ENCODE measurements around the gene SHISAL1. TPM values are rescaled to one million over a fixed set of nuclear protein-coding genes. Genes with fewer than 3 reads are reported as not detected.

SHISAL1 gene
- total and polyA plus RNA-seq, 2 donors (not counting 1 experiment from before 2014, with no cell fraction given) = not detected

DNA sequence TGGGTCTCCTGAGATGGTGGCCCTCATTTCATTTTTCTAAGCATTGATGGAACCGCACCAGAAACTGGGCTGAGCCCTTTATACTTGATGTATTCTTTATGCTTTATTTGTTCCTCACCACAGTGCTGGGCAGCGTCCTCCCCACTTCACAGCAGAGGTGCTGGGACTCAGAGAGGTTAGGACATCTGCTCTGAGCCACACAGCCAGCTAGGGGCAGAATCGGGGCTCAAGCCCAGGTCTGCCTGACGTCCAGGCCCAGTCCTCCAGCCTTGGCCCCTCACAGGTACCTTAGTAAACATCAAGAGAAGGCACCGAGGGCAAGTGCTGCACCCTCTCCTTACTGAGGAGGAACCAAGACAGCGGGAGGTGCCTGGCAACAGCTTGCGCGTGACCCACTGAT lies 20.2 kb upstream of the SHISAL1 start:
- peaks cover 0 to 16% (median 0%) of the 10 kb centered on the region in 3 donors for H3K9me3 ChIP-seq (ENCODE audit: control extremely low read depth in 1 of 3, control insufficient read depth in 2 of 3, insufficient read depth in 1 of 3, low read length in 2 of 3)
- DNase-seq (no peak), ATAC-seq (ENCODE audit: low read depth) (no peak)
- H3K9ac ChIP-seq (ENCODE audit: low read length) = no peak overlapping the region
- H3K27ac ChIP-seq (ENCODE audit: low read length in 2 of 2) = no peak overlapping the region
- peaks cover 33% of the 10 kb centered on the region for H3K27me3 Mint-ChIP-seq
- no peak overlapping the region for H3K4me3 ChIP-seq (ENCODE audit: control extremely low read depth in 1 of 5, extremely low read depth in 1 of 5, insufficient read depth in 1 of 5, low read depth in 2 of 5, low read length in 4 of 5)
- no peaks in the 10 kb centered on the region for H4K20me1 ChIP-seq (ENCODE audit: control insufficient read depth, insufficient read depth, low read length, poor library complexity, severe bottlenecking)
- intact Hi-C loops (cut with micrococcal nuclease) = no loop called here
- no peaks in the 10 kb centered on the region for H3K36me3 ChIP-seq (replicated peaks in 1 of 2; ENCODE audit: control extremely low read depth in 1 of 2, control insufficient read depth in 1 of 2, extremely low read depth in 1 of 2, insufficient read depth in 2 of 2, low read length in 1 of 2)
- ChIA-PET CTCF (no interaction called here), POLR2A (no interaction called here)
- H3K27ac Mint-ChIP-seq = no peak overlapping the region
- H3K4me1 ChIP-seq (ENCODE audit: control insufficient read depth in 2 of 2, insufficient read depth in 2 of 2, low read length in 2 of 2) = peaks cover 15 to 17% of the 10 kb centered on the region in 2 donors
- 83% methylated on average over 7 of the region's 8 CpGs for WGBS (ENCODE audit: insufficient coverage)
- peaks cover 12% of the 10 kb centered on the region for H3K4me1 Mint-ChIP-seq
- peak overlapping the region; percentile 4 for H3K4me3 Mint-ChIP-seq
- no peak for TF ChIP-seq EZH2 (IDR thresholded peaks at IDR 0.05; ENCODE audit: borderline replicate concordance, insufficient read depth, low read depth, low read length, poor library complexity, severe bottlenecking)
- TF ChIP-seq, protein P1, sequence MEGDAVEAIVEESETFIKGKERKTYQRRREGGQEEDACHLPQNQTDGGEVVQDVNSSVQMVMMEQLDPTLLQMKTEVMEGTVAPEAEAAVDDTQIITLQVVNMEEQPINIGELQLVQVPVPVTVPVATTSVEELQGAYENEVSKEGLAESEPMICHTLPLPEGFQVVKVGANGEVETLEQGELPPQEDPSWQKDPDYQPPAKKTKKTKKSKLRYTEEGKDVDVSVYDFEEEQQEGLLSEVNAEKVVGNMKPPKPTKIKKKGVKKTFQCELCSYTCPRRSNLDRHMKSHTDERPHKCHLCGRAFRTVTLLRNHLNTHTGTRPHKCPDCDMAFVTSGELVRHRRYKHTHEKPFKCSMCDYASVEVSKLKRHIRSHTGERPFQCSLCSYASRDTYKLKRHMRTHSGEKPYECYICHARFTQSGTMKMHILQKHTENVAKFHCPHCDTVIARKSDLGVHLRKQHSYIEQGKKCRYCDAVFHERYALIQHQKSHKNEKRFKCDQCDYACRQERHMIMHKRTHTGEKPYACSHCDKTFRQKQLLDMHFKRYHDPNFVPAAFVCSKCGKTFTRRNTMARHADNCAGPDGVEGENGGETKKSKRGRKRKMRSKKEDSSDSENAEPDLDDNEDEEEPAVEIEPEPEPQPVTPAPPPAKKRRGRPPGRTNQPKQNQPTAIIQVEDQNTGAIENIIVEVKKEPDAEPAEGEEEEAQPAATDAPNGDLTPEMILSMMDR (IDR thresholded peaks at IDR 0.05) = no peak
- H2AFZ ChIP-seq (ENCODE audit: insufficient read depth, low read depth, low read length, poor library complexity, severe bottlenecking) = no peak overlapping the region
- H3K4me2 ChIP-seq (replicated peaks; ENCODE audit: low read depth, low read length, poor library complexity, severe bottlenecking) = no peak overlapping the region
- H3K79me2 ChIP-seq (ENCODE audit: control insufficient read depth, insufficient read depth, low read length) = no peaks in the 10 kb centered on the region
- no peaks in the 10 kb centered on the region for H3K9me3 Mint-ChIP-seq (ENCODE audit: insufficient read depth)
- H3K27me3 ChIP-seq (replicated peaks in 1 of 4; ENCODE audit: control extremely low read depth in 1 of 4, control insufficient read depth in 3 of 4, insufficient read depth in 4 of 4, low read length in 3 of 4) = peaks cover 0 to 66% (median 27%) of the 10 kb centered on the region in 4 experiments

DNA sequence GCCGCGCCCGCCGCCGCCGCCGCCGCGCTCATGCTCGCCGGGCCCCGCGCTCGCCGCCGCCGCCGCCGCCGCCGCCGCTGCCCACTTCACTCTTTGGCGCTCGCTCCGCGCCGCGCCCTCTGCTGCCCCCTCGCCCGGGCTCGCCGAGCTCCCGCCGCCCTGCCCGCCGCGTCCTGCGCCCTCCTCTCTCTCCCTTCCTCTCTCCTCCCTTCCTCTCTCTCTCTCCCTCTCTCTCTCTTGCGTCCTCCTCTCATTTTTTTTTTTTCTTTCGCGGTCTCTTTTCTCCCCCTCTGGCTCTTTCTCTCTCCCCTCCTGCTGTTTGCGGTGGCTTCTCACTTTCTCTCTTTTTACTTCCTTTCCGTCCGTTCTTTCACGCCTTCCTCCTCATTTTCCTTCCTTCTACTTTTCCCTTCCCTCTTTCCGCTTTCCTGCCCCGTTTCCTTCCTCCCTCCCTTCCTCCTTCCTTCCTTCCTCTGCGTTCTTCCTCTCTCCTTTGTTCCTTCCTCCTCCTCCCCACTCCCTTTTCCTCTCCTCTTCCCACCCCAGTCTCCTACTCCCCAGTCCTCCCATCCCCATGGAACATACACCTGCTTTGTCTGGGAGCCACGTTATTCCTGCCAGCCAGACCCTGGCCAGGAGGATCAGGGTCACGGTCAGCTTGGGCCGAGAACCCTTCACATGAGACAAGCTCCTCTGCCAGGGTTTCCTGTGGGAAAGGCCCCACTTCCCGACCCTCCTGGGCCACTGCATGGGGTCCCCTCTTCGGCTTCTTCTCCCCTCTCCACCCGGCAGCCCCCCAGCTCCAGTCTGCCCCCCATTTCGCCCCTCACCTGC lies 19.3 kb upstream of the SHISAL1 start:
- H3K36me3 ChIP-seq (replicated peaks in 1 of 2; ENCODE audit: control extremely low read depth in 1 of 2, control insufficient read depth in 1 of 2, extremely low read depth in 1 of 2, insufficient read depth in 2 of 2, low read length in 1 of 2) = no peaks in the 10 kb centered on the region
- ATAC-seq (ENCODE audit: low read depth) = no peak
- Mint-ChIP-seq H3K27me3 (peaks cover 38% of the 10 kb centered on the region), H3K9me3 (ENCODE audit: insufficient read depth) (no peaks in the 10 kb centered on the region), H3K4me1 (peaks cover 12% of the 10 kb centered on the region), H3K27ac (no peak overlapping the region), H3K4me3 (peak overlapping the region; percentile 41)
- intact Hi-C loops (cut with micrococcal nuclease) = no loop called here
- H3K4me3 ChIP-seq (ENCODE audit: control extremely low read depth in 1 of 5, extremely low read depth in 1 of 5, insufficient read depth in 1 of 5, low read depth in 2 of 5, low read length in 4 of 5) = no peak overlapping the region
- WGBS (ENCODE audit: insufficient coverage) = 4% methylated on average over 54 of the region's 55 CpGs
- no peak overlapping the region for H3K27ac ChIP-seq (ENCODE audit: low read length in 2 of 2)
- H3K4me1 ChIP-seq (ENCODE audit: control insufficient read depth in 2 of 2, insufficient read depth in 2 of 2, low read length in 2 of 2) = peaks cover 15 to 17% of the 10 kb centered on the region in 2 donors
- H3K9ac ChIP-seq (ENCODE audit: low read length) = no peak overlapping the region
- peak overlapping the region; percentile 54 for H2AFZ ChIP-seq (ENCODE audit: insufficient read depth, low read depth, low read length, poor library complexity, severe bottlenecking)
- peak; percentile 20 for DNase-seq
- no peak for TF ChIP-seq EZH2 (IDR thresholded peaks at IDR 0.05; ENCODE audit: borderline replicate concordance, insufficient read depth, low read depth, low read length, poor library complexity, severe bottlenecking)
- TF ChIP-seq, protein P1 (IDR thresholded peaks at IDR 0.05) = no peak
- H3K9me3 ChIP-seq (ENCODE audit: control extremely low read depth in 1 of 3, control insufficient read depth in 2 of 3, insufficient read depth in 1 of 3, low read length in 2 of 3) = peaks cover 0 to 16% (median 0%) of the 10 kb centered on the region in 3 donors
- POLR2A ChIA-PET = no interaction called here
- CTCF ChIA-PET = no interaction called here
- peak overlapping the region; percentile 63 for H3K4me2 ChIP-seq (replicated peaks; ENCODE audit: low read depth, low read length, poor library complexity, severe bottlenecking)
- no peaks in the 10 kb centered on the region for H3K79me2 ChIP-seq (ENCODE audit: control insufficient read depth, insufficient read depth, low read length)
- peaks cover 0 to 71% (median 27%) of the 10 kb centered on the region in 4 experiments for H3K27me3 ChIP-seq (replicated peaks in 1 of 4; ENCODE audit: control extremely low read depth in 1 of 4, control insufficient read depth in 3 of 4, insufficient read depth in 4 of 4, low read length in 3 of 4)
- no peaks in the 10 kb centered on the region for H4K20me1 ChIP-seq (ENCODE audit: control insufficient read depth, insufficient read depth, low read length, poor library complexity, severe bottlenecking)
